ENCODE measurements around the gene STX1B.

DNA sequence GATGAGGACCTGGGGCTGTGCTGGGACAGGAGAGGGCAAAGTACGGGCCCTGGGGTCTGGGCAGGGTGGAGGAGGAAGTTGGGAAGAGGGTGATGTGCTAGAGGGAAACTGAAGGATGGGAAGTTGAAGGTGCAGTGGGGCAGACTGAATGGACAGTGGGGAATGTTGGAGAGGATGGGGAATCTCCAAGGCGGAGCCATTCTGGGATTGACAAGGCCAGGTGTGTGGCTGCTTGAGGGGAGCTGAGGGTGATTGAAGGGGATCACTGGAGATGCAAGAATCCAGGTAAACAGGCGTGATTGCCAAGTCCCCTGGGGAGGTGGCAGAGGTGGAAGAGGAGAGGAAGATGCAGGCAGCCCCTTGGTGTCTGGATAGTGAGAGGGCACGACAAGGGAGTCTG, 34.0 kb downstream of the STX1B start:
- TF ChIP-seq, protein P1, sequence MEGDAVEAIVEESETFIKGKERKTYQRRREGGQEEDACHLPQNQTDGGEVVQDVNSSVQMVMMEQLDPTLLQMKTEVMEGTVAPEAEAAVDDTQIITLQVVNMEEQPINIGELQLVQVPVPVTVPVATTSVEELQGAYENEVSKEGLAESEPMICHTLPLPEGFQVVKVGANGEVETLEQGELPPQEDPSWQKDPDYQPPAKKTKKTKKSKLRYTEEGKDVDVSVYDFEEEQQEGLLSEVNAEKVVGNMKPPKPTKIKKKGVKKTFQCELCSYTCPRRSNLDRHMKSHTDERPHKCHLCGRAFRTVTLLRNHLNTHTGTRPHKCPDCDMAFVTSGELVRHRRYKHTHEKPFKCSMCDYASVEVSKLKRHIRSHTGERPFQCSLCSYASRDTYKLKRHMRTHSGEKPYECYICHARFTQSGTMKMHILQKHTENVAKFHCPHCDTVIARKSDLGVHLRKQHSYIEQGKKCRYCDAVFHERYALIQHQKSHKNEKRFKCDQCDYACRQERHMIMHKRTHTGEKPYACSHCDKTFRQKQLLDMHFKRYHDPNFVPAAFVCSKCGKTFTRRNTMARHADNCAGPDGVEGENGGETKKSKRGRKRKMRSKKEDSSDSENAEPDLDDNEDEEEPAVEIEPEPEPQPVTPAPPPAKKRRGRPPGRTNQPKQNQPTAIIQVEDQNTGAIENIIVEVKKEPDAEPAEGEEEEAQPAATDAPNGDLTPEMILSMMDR (conservative IDR thresholded peaks at IDR 0.05; ENCODE audit: low read length): no peak
- TF ChIP-seq EZH2phosphoT487 (IDR thresholded peaks at IDR 0.05; ENCODE audit: borderline replicate concordance, low read depth, low read length): no peak
